DMS153 treated with DMSO at 0.1 percent for 48 hours (cell line): Measurements from ENCODE around the gene RNASEL.
A peak's percentile ranks its signal among the peaks of the same experiment; 100 is the strongest.

Experiments
- DNase-seq: peaks from one replicate; lab custom pipeline; 2025; ENCODE audit not compliant: unreplicated experiment; lab: John Stamatoyannopoulos, UW

RNASEL gene

GRCh38 chr1:182622901-182623528, 34.0 kb upstream of the RNASEL start:
- DNase-seq, result no peak

GRCh38 chr1:182621906-182622305, 32.9 kb upstream of the RNASEL start:
- DNase-seq, result no peak

- no peak for DNase-seq
Measured at GRCh38 chr1:182620924-182621585, 32.0 kb upstream of the RNASEL start.

- peak; percentile 57 for DNase-seq
Measured at GRCh38 chr1:182617734-182618351, 28.8 kb upstream of the RNASEL start.

- DNase-seq, result peak; percentile 82
Measured at GRCh38 chr1:182617014-182617429, 28.0 kb upstream of the RNASEL start.

- peak; percentile 97 for DNase-seq
Measured at GRCh38 chr1:182616130-182617013, 27.3 kb upstream of the RNASEL start.

- DNase-seq, result peak; percentile 89
Measured at GRCh38 chr1:182615468-182616129, 26.5 kb upstream of the RNASEL start.

GRCh38 chr1:182614796-182615454, 25.9 kb upstream of the RNASEL start:
- peak; percentile 89 for DNase-seq

- DNase-seq, result peak; percentile 85
Measured at GRCh38 chr1:182611787-182612186, 22.7 kb upstream of the RNASEL start.

- DNase-seq, result no peak
Measured at GRCh38 chr1:182611326-182611725, 22.3 kb upstream of the RNASEL start.

- no peak for DNase-seq
Measured at GRCh38 chr1:182610606-182611194, 21.6 kb upstream of the RNASEL start.

- DNase-seq, result peak; percentile 50
Measured at GRCh38 chr1:182608845-182609610, 20.0 kb upstream of the RNASEL start.

GRCh38 chr1:182608236-182608635, 19.2 kb upstream of the RNASEL start:
- no peak for DNase-seq

GRCh38 chr1:182607566-182607965, 18.5 kb upstream of the RNASEL start:
- no peak for DNase-seq

GRCh38 chr1:182604175-182605164, 15.4 kb upstream of the RNASEL start, which contains the start of gene RGS16:
TSS of gene RGS16 (minus strand) at chr1:182604389. CDS start at chr1:182604259, 130 bp downstream.
- DNase-seq, result peak; percentile 99

- no peak for DNase-seq
Measured at GRCh38 chr1:182603646-182604174, 14.7 kb upstream of the RNASEL start.

GRCh38 chr1:182602935-182603645, 14.0 kb upstream of the RNASEL start:
- no peak for DNase-seq
